ENCODE measurements around the gene CAVIN1.

GRCh38 chr17:42413464-42414040, 9.5 kb downstream of the CAVIN1 start:
- TF ChIP-seq CTCF (IDR thresholded peaks at IDR 0.05; ENCODE audit: low read length) (no peak), EZH2phosphoT487 (IDR thresholded peaks at IDR 0.05; ENCODE audit: low read length) (no peak)
